Kidney (tissue), 14 donors: Measurements from ENCODE around the gene NID2. TPM values are rescaled to one million over a fixed set of nuclear protein-coding genes. Genes with fewer than 3 reads are reported as not detected.

ENCODE experiments used
- DNase-seq, 5 donors: peaks; one replicate each; pipeline ENCODE4 v3.0.0-alpha.2; 2013 to 2020
- FAIRE-seq: peaks from 2 replicates; lab custom pipeline; 2012; peaks lifted over from hg19 to GRCh38; lab: Jason Lieb, UNC
- H3K27ac ChIP-seq, 2 donors: one replicate each; pipeline ENCODE4 v1.7.0; 2013; ENCODE audit warnings: low read depth in 2 of 2, low read length in 2 of 2, inconsistent platforms in 1 of 2
- H3K27me3 ChIP-seq: one replicate; pipeline ENCODE4 v1.7.1; 2013; ENCODE audit warnings: low read length, inconsistent platforms; ENCODE audit not compliant: control insufficient read depth, insufficient read depth
- H3K36me3 ChIP-seq, 3 donors: one replicate each; pipeline versions ENCODE4 v1.7.0 to v1.7.1; 2013; ENCODE audit warnings: low read length in 3 of 3, control low read depth in 1 of 3, inconsistent platforms in 1 of 3; ENCODE audit not compliant: insufficient read depth in 3 of 3, control insufficient read depth in 2 of 3
- H3K4me1 ChIP-seq, 3 donors: one replicate each; pipeline versions ENCODE4 v1.7.0 to v1.7.1; 2013; ENCODE audit warnings: low read length in 3 of 3, inconsistent platforms in 1 of 3, low read depth in 1 of 3; ENCODE audit not compliant: control insufficient read depth in 2 of 3, insufficient read depth in 2 of 3
- H3K4me3 ChIP-seq, 3 donors: one replicate each; pipeline versions ENCODE4 v1.7.0 to v1.8.1; 2013; ENCODE audit warnings: low read length in 3 of 3, control low read depth in 1 of 3, inconsistent platforms in 1 of 3
- H3K9ac ChIP-seq, 3 donors: one replicate each; pipeline versions ENCODE4 v1.7.0 to v1.7.1; 2013; ENCODE audit warnings: low read length in 3 of 3, control low read depth in 1 of 3, inconsistent platforms in 1 of 3
- H3K9me3 ChIP-seq, 3 donors: one replicate each; pipeline versions ENCODE4 v1.7.0 to v1.7.1; 2013; ENCODE audit warnings: low read length in 3 of 3, control low read depth in 1 of 3, inconsistent platforms in 1 of 3; ENCODE audit not compliant: control insufficient read depth in 2 of 3, insufficient read depth in 1 of 3
- intact Hi-C: fragments of 100-400 bp; cut with DNase I; formaldehyde crosslinking; loops from one replicate; pipeline ENCODE4 v1.11.1; 2022
- polyA plus RNA-seq: library from polyadenylated mRNA; stranded (reverse); fragments of 350-450 nt; fragmentation: Illumina TruSeq; extraction: RNeasy Lipid Tissue Mini Kit (QIAGEN cat#74804); gene quantifications from one replicate; pipeline ENCODE4 v1.2.3, GENCODE V29; 2014; ENCODE audit warnings: low read depth, low replicate concordance; ENCODE audit not compliant: insufficient read depth
- total RNA-seq: library from RNA; stranded (reverse); fragmentation: NEBNext Ultra II Directional; extraction: Animal tissue kit (Norgen Biotek cat#: 25700); gene quantifications from one replicate; pipeline ENCODE4 v1.2.1, GENCODE V29; 2021
- TF ChIP-seq, protein P1 (sequence below): IDR thresholded peaks from 3 replicates; pipeline ENCODE4 v1.5.1; 2012; ENCODE audit warnings: mild to moderate bottlenecking, moderate library complexity, borderline replicate concordance; ENCODE audit not compliant: insufficient read depth; ENCODE audit errors: extremely low read depth
- donor health status: control.
- donor health status: control.
- donor health status: control.
- donor health status: control.
- donor health status: control.
- donor health status: DM: yes; HTN: yes; CAD: no.
- donor health status: Normal renal cell carcinoma (clear cell type).

The NID2 gene
- total and polyA plus RNA-seq, 2 donors from 2014 or later: 7.1 to 37.7 TPM

DNA sequence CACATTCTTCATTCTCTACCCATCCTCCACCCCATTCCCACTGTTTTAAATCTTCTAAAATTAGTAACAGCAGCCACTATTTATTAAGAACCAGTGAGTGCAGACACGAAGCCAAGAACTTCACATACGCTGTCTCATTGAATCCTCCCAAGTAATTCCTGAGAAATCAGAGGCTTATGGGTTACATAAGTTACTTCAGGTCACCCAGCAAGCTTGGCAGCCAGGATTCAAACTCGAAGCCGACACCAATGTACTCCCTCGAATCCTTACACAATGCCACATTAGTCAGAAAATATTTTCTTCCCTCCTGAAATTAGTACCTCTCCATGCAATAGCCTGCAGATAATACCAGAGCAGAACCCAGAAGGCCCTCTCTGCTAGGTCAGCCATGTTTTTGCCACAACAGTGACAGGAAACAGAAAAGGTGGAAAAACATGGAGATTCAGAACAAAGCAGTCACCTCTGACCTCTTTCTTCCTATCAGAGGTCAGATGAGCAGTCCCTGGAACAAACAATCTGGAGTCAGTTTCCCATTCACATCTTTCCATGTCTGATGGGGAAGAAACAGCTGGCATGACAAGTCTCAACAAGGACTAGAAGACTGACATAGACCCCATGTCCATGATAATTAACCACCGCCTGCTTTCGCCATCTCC, 16.4 kb downstream of the NID2 start:
- H3K36me3 ChIP-seq: no peaks in the 10 kb centered on the region
- H3K4me1 ChIP-seq: peaks cover 12 to 23% (median 13%) of the 10 kb centered on the region in 3 donors
- no peak for FAIRE-seq
- TF ChIP-seq, protein P1, sequence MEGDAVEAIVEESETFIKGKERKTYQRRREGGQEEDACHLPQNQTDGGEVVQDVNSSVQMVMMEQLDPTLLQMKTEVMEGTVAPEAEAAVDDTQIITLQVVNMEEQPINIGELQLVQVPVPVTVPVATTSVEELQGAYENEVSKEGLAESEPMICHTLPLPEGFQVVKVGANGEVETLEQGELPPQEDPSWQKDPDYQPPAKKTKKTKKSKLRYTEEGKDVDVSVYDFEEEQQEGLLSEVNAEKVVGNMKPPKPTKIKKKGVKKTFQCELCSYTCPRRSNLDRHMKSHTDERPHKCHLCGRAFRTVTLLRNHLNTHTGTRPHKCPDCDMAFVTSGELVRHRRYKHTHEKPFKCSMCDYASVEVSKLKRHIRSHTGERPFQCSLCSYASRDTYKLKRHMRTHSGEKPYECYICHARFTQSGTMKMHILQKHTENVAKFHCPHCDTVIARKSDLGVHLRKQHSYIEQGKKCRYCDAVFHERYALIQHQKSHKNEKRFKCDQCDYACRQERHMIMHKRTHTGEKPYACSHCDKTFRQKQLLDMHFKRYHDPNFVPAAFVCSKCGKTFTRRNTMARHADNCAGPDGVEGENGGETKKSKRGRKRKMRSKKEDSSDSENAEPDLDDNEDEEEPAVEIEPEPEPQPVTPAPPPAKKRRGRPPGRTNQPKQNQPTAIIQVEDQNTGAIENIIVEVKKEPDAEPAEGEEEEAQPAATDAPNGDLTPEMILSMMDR: no peak
- intact Hi-C loops: no loop called here
- H3K27me3 ChIP-seq: no peaks in the 10 kb centered on the region
- peak in 1 of 5 donors; percentile 60 for DNase-seq
- H3K27ac ChIP-seq: peak overlapping the region; percentile 12 to 33
- H3K4me3 ChIP-seq: no peak overlapping the region
- no peak overlapping the region for H3K9ac ChIP-seq
- no peaks in the 10 kb centered on the region for H3K9me3 ChIP-seq

DNA sequence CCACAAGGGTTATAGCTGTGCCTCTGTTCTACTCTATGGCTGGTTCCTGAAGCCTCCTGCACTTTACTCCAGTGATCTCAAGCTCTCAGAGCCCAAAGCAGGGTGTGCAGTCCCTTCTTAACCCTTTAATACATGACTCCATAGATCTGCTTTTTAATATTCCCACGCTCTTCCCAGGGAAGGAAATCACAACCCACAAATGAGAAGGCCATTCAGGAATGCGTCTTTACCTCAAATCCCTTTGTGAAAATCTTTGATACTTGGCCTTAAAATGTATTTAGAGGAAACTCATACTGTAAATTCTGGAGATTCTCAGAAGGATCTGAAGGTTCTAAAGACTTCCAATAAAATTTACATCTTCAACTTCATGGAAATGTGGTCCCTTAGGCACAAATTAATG, 17.0 kb downstream of the NID2 start:
- DNase-seq: no peak
- Histone ChIP-seq H3K4me1 (peaks cover 12 to 23% (median 13%) of the 10 kb centered on the region in 3 donors), H3K9me3 (no peaks in the 10 kb centered on the region), H3K27ac (no peak overlapping the region), H3K27me3 (no peaks in the 10 kb centered on the region), H3K36me3 (no peaks in the 10 kb centered on the region), H3K9ac (no peak overlapping the region), H3K4me3 (no peak overlapping the region)
- FAIRE-seq: no peak
- intact Hi-C loops: no loop called here
- TF ChIP-seq, protein P1: no peak

DNA sequence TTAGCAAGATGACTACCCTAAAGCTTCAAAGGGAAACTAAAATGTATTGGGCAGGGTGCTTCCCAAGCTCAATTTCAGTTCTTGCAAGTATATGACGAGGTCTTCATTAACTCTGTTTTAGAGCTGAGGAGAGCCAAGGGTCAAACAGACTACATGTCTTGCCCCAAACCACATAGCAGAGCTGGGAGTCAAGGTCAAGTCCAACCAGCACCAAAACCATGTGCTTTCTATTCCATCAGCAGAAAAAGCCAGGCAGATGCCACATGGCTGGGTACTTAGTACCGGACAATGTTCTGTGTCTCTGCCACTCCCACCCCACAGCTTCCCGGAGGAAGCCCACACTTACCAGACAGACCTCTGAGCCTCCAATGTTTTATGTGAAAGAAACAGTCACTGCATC, 17.6 kb downstream of the NID2 start:
- DNase-seq: no peak
- no peak overlapping the region for H3K9ac ChIP-seq
- H3K9me3 ChIP-seq: no peaks in the 10 kb centered on the region
- TF ChIP-seq, protein P1: no peak
- no peak overlapping the region for H3K4me3 ChIP-seq
- no peaks in the 10 kb centered on the region for H3K36me3 ChIP-seq
- no peaks in the 10 kb centered on the region for H3K27me3 ChIP-seq
- no peak overlapping the region for H3K27ac ChIP-seq
- H3K4me1 ChIP-seq: peaks cover 12 to 23% (median 13%) of the 10 kb centered on the region in 3 donors
- FAIRE-seq: no peak
- intact Hi-C loops: no loop called here
